Daoy (cell line): ENCODE data around the gene CNTFR. TPM values are rescaled to one million over a fixed set of nuclear protein-coding genes. Genes with fewer than 3 reads are reported as not detected.
"Not testable (repeated sequence)": the region's sequence is repeated elsewhere in the genome, so short reads cannot be mapped to it uniquely, and the experiment has no call there.

Experiments used
- DNase-seq: peaks from one replicate; pipeline ENCODE4 v3.0.0-alpha.2; 2015; ENCODE audit warnings: low read depth
- total RNA-seq: library from RNA; depleted of rRNA; stranded (reverse); fragments of >200 nt; shearing (Covaris generic); gene quantifications from 2 replicates; pipeline ENCODE4 v1.2.3, GENCODE V29; 2014

CNTFR gene
- total RNA-seq, 1 experiment from 2014 or later = not detected

DNA sequence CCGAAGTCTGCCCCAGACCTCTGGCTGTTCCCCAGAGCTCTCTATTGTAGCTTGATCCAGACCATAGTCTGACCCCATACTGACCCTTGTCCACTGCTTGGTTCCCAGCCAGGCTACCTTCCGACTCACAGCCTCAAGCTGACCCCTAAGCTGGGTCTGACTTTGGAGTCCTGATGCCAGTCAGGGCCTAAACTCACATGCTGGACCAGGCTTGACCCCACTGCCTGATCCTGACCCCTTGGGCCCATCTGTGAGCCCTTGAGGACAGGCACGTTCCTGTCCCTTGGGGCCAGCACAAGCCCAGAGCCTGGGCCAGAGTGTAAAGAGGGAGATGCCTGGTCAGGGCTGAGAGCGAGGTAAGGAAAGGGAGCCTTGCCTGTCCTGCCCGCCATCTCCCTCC is 34.0 kb downstream of the CNTFR start:
- DNase-seq = no peak

- DNase-seq = no peak
Observed at GRCh38 chr9:34555002-34555348, 34.5 kb downstream of the CNTFR start.

GRCh38 chr9:34554211-34555001 is 35.1 kb downstream of the CNTFR start:
- peak; percentile 64 for DNase-seq

DNA sequence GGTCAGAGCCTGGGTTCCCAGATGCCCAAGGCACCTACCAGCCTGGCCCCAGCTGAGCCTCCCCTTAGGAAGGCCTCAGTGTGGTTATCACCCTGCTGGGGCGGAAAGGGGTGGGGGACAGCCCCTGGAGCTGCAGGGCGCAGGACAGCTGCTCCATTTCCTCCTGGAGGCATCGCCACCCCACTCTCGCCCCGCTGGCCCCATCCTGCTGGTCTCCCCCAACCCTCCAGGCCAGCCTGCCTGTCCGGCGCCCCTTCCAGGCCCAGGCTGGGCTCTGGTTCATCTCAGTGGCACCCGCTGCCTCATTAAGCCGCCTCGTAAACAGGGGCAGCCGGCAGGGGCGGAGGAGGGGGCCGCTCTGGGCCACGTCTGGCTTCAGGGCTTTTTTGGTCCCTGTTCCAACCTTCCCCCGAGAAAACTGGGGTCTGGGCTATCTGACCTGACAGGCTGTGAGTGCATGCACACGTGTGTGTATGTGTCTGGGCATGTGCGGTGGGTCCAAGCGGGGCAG is 36.0 kb downstream of the CNTFR start:
- DNase-seq = no peak

GRCh38 chr9:34552986-34553385 is 36.5 kb downstream of the CNTFR start:
- no peak for DNase-seq

- no peak for DNase-seq
Observed at GRCh38 chr9:34552606-34552981, 36.9 kb downstream of the CNTFR start.

DNA sequence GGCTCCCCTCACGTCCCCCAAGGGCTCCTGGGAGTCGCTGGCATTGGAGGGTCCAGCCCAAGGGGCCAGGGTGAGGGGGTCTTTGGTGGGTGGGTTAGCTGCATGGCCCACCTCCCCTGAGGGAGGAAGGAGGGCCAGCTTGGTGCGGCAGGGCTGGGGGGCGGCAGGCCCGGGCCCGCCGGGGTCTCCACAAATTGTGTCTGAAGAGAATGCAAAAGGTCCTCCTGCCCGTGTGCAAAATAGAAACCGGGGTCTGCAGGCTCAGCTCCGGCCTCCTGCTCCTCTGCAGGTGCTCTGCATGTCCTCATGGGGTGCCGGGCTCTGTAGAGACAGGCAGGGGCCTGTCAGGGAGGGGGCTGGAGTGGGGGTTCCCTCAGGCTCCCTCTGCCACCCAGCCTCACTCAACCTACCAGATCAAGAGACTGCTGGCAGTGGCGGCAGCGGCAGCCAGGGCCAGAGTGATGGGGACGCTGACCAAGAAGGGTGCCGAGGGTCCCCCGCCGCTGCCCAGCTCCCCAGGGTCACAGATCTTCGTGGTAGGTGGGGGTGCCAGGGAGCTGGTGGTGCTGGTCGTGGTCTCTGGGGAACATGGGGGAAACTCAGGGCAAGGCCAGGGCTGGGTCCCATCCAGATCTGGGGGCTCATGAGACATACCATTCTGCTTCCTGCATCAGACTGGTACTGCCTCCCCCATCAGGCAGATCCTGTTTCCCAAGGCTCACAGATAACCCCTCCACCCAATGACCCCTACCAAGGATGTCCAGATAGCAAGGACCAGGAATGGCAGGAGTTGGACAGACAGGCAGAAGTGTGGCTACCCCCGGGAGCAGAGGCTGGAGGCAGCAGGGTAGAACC is 37.5 kb downstream of the CNTFR start:
- no peak for DNase-seq

- DNase-seq = no peak
Observed at GRCh38 chr9:34550681-34551270, 38.7 kb downstream of the CNTFR start.

GRCh38 chr9:34550016-34550680 is 39.4 kb downstream of the CNTFR start:
- no peak for DNase-seq

DNA sequence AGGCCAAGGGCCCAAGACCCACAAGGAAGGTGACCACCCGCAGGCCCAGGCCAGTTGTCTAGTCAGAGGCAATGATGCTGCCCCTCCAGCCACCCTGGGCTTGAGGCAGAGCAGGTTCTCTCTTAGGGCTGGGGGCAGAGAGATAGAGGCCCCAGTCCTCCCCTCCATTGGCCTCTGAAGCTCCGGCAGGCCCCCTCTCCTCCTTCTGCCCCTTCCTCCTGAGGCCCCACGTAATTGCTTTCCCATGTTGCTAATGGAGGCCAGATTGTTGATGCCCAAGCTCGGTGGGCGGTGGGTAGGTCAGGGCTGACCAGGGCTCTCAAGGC is 40.2 kb downstream of the CNTFR start:
- no peak for DNase-seq

GRCh38 chr9:34547960-34548611 is 41.4 kb downstream of the CNTFR start:
- DNase-seq = peak; percentile 75

DNA sequence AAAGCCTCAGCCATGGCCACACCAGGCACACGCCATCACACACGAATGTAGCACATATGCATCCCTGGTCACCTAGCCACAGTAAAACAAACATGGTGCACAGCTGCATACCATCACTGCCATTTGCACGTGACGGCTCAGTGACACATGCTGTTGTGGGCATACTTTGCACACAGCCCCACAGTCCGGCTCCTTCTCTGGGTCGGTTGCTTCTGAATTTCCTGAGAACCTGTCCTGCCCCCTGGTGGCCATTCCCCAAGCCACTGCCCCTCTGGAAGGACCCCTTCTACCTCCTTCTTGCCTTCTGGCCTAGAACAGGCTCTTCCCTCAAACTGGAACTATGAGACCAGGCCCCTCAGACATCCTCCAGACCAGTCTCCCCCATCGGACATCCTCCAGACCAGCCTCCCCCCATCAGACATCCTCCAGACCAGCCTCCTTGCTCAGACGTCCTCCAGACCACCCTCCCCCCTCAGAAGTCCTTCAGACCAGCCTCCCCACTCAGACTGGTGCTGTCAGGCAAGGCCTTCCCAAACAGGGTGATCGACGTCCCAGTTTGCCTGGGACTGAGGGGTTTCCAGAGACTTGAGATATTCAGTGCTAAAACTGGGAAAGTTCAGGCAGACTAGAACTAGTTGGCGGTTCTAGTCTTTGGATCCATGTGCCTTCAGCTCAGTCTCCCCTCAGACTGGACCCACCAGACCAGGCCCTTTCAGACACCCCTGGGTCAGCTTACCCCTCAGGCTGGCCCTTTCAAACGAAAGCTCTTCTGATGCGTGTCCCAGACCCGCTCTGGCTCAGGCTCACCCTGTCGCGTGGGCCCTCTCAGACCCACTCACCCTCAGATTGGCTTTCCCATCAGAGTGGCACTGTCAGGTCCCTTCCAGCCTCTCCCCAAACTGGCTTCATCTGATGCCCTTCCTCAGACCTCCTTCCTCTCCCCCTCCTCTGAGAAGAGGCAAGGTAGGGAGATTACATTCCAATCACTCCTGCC is 42.4 kb downstream of the CNTFR start:
- peak; percentile 83 for DNase-seq

GRCh38 chr9:34546102-34546833 is 43.3 kb downstream of the CNTFR start:
- DNase-seq = no peak

DNA sequence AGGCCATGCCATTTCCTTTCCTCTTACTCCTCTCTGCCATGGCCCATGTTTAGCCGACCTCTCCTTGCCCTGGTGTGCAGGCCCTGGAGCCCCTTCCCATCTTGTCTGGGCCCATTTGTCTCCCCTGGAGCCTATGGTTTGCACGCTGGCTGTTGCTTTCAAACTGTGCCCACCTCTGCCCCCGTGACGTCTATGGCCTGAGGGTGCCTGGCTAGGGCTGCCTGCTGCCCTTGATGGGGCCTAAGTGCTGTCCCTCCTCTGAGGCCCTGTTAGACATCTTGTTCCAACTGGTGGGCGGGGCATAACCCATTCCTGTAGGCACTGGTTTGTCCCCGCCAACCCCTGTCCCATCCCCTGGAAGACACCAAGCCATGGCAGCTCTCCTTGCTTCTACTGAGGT is 44.0 kb downstream of the CNTFR start:
- DNase-seq = no peak

DNA sequence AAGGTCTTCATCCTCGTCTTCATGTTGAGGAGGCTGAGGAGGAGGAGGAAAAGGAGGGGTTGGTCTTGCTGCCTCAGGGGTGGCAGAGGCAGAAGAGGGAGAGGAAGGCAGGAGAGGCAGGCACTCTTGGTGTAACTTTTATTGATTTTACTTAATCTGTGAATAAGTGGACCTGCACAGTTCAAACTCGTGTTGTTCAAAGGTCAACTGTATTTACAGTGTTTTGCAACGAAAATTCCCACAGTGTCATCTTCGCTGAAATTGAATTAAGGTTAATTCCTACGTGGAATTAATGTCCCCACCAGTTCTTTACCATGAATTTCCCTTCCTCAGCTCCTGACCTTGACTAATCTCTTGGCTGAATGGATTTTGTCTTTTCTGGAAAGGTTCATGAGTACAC is 45.5 kb downstream of the CNTFR start:
- DNase-seq = no peak

DNA sequence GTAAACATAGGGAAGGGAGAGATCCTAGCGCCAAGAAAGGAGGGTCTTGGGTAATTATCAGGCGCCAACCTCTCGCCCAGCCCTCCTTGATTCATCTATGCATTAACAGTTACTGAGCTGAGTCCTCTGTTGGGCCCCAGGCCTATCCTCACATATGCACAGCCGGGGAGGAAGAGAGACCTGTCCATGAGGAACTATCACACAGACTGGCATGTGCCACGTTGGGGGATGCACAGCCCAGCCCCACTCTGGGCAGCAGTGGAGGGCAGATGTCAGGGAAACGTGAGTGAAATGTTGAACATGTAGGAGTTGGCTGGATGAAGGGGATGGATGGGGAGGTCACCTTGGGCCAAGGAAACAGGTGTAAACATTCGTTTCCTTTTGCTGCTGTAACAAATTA is 48.0 kb downstream of the CNTFR start:
- no peak for DNase-seq

DNA sequence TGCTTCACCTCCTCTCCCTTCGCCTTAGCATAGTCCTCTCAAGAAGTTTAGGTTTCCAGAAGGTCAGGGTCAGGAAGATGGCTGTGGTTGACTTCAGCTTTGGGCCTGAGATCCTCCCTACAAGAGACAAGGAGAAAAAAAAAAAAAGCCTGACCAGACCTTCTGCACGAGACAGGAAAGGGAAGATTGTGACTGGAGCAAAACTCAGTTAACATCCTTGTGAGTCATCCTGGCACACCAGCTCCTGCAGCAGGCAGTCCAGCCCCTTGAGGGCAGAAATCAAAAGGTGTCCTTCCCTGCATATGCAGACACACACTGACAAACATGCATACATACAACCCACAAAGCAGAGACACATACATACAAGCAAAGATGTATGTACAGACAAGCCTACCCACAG is 48.7 kb downstream of the CNTFR start:
- peak; percentile 75 for DNase-seq

DNA sequence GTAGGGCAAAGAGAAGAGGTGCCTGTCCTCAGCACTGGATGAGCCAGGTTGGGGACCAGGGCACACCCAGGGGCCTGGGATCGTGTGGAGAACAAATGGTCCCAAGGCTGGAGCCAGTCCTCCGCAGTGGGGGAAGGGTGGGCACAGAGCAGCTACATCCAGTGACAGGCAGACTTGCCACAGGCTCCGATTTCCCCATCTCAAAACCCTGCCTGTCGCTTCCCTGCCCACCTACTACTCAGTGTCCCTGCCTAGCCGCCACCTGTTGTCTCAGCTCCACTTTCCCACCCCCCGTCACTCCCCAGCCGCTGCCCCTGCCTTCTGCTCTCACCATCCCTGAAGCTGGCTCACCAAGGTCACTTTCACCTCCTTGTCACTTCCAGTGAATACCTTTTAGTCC is 52.8 kb downstream of the CNTFR start:
- DNase-seq = no peak

- not testable (repeated sequence) for DNase-seq
Observed at GRCh38 chr9:34532041-34532440, 57.5 kb downstream of the CNTFR start.

DNA sequence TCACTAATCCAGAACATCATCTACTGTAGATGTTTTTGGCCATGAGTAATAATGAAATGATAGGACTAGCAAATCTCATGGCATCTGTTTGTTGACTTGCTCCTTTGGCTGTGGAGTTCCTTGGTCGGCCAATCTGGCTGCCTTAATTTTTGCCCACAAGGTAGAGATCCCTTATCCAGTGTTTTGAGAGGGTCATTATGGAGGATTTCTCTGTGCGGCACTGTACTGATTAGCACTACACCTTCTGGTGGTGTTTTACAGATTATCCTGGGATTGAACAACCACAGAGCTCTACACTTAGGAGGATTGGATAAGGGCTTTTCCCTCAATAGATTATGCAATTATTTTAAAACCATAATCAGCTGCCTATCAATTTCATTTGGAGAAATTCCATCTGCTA is 63.5 kb downstream of the CNTFR start:
- no peak for DNase-seq
